ENCODE results near the gene ZAR1.

DNA sequence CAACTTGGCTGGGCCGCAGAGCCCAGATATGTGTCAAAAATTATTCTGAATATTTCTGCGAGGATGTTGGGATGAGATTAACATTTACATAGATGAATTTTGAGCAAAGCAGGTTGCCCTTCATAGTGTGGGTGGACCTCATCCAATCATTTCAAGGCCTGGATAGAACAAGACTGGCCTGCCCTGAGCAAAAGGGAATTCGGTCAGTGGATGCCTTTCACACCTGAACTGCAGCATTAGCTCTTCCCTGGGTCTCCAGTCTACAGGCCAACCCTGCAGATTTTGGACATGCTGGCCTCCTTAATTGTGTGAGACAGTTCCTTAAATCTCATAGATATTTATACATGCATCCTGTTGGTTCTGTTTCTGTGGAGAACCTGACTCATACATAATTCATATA, 39.3 kb upstream of the ZAR1 start:
- TF ChIP-seq, protein P1, sequence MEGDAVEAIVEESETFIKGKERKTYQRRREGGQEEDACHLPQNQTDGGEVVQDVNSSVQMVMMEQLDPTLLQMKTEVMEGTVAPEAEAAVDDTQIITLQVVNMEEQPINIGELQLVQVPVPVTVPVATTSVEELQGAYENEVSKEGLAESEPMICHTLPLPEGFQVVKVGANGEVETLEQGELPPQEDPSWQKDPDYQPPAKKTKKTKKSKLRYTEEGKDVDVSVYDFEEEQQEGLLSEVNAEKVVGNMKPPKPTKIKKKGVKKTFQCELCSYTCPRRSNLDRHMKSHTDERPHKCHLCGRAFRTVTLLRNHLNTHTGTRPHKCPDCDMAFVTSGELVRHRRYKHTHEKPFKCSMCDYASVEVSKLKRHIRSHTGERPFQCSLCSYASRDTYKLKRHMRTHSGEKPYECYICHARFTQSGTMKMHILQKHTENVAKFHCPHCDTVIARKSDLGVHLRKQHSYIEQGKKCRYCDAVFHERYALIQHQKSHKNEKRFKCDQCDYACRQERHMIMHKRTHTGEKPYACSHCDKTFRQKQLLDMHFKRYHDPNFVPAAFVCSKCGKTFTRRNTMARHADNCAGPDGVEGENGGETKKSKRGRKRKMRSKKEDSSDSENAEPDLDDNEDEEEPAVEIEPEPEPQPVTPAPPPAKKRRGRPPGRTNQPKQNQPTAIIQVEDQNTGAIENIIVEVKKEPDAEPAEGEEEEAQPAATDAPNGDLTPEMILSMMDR (IDR thresholded peaks at IDR 0.05; ENCODE audit: low read length), result no peak
- no peak for TF ChIP-seq EZH2 (IDR thresholded peaks at IDR 0.05; ENCODE audit: borderline replicate concordance, low read length)
